Posterior cingulate gyrus (tissue), 11 donors: ENCODE data around the gene C16orf95.

Experiments used
- DNase-seq, 10 donors: peaks; one replicate each; pipeline versions ENCODE4 v3.0.0 to v3.0.0-alpha.2; 2020 to 2021; ENCODE audit warnings: mixed read lengths in 3 of 10
- intact Hi-C: fragments of 100-400 bp; cut with DNase I; formaldehyde crosslinking; loops from one replicate; pipeline ENCODE4 v1.15.1; 2023

The C16orf95 gene

GRCh38 chr16:87333581-87334331 lies 16.6 kb upstream of the C16orf95 start:
- peak in 3 of 10 donors; percentile 52 to 79 (median 79) for DNase-seq
- intact Hi-C loops, result no loop called here

DNA sequence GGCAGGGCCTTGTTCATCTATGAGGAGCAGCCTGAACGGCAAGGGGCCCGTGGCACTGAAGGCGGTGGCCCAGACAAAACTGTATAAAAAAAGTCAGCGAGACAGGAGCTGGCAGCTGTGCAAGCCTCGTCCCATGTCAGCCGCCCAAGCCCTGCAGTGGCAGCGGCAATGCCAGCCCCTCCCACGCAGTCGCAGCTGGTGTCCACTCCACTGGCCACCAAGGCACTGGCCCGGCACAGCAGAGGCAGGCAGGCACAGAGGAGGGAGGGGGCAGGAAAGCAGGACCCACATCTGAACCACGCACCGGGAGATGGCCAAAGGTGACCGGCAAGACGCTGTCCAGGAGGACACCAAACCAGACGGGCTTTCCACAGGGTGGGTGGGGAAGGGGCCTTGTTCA lies 15.9 kb upstream of the C16orf95 start:
- DNase-seq, result peak; percentile 54 to 96 (median 66)
- intact Hi-C loops, result no loop called here

GRCh38 chr16:87332150-87332549 lies 15.0 kb upstream of the C16orf95 start:
- intact Hi-C loops, result no loop called here
- peak in 3 of 10 donors; percentile 39 to 65 (median 49) for DNase-seq

DNA sequence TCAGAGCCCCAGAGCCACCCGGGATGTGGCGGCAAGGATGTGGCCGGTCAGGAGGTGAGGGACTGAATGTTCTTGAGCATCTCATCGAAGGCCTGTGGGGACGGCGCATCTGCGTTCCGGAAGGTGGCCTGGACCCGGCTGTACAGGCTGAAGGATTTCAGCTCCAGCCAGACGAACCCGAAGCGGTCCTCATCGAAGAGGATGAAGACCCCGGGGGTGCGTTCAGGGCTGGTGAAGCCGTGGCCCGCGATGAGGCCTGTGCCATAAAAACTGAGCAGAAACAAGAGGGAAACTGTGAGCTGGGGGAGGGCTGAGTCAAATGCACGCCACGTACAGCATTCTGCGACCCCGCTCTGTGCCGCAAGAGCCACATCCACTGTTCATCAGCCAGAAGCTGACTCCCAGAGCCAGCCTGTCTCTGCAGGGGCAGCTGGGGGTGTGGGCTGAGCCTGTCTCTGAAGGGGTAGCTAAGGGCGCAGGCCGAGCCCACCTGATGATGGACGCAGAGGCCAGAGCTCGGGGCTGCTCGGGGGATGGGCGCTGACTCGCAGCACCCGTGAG lies 14.1 kb upstream of the C16orf95 start:
- intact Hi-C loops, result no loop called here

DNA sequence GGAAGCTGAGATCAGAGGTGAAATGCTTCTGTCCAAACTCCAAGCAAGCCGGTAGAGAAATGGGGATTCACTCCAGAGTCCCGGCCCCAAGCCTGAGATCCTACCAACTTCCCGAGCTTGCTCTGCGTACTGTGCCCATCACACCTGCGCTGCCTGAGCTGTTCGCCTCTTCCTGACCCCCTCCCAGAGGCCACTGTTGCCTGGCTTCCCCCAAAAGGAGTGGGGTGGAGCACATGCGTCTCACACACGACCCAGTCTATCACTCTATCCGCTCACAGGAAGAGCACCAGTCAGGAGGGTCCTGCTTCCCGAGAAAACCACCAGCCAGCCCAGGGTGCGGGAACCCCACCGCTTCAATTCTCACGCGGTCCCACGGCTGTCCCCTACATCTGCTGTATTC lies 13.5 kb upstream of the C16orf95 start:
- intact Hi-C loops, result no loop called here
- peak in 3 of 10 donors; percentile 42 to 75 (median 69) for DNase-seq

More for the DNA sequence above, 14.1 kb upstream of the C16orf95 start:
- DNase-seq, result peak in 3 of 10 donors; percentile 58 to 72 (median 61)

- DNase-seq, result peak in 3 of 10 donors; percentile 28 to 58 (median 56)
- intact Hi-C loops, result no loop called here
Observed at GRCh38 chr16:87330257-87330624, 13.0 kb upstream of the C16orf95 start.

GRCh38 chr16:87329436-87330256 lies 12.5 kb upstream of the C16orf95 start:
- intact Hi-C loops, result no loop called here
- DNase-seq, result peak in 3 of 10 donors; percentile 52 to 70 (median 66)

DNA sequence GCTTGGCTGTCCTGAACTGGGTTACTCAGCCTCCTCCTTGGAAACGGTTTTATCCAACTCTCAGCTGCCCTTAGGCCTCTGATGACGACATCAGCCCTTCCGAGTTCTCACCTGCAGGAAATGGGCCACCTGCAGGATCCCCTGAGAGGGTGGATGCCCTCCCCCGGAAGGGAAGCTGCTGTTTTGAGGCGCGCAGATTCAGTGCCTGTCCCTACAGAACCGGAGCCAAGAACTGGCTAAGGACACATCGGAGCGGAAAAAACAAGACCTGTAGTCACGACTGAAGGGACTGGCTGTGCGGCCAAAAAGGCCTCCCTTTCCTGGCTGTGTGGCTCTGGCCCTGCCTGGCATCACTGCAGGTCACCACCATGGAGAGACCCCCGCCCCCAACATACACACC lies 11.7 kb upstream of the C16orf95 start:
- DNase-seq, result peak in 3 of 10 donors; percentile 69 to 77 (median 73)
- intact Hi-C loops, result no loop called here

DNA sequence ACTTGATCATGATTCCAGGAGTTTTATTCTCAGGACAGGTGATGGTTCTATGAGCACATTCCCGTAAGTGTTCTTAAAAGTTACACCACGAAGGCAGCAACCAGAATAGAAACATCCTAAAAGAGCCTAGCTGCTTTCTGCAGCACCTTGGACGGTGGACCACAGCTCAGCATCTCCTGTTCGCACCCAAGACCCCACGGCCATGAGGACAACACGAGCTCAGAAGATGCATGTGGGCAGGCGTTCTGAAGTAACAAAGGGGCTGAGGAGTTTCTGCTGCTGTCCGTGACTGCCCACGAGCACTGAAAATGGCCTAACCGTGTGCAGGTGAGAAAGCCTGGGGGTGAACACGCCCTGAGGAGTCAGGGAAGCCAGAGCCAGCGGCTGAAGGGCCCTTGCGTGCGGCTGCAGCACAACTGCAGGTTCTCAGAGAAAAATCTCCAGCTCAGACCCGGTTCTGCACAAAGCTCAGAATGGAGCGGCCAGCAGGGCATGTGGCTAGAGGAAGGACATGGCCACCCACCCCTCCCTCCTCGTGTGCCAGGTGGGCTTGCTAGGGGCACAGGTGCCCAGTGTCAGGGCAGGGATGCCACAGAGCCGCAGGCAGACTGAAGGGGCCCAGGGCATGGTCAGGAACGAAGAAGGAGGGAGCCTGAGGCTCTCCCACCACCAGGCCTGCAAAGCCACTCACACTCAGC lies 10.8 kb upstream of the C16orf95 start:
- peak in 2 of 10 donors; percentile 57 to 65 for DNase-seq
- intact Hi-C loops, result no loop called here

- peak in 5 of 10 donors; percentile 56 to 90 (median 85) for DNase-seq
- intact Hi-C loops, result no loop called here
Observed at GRCh38 chr16:87326151-87326571, 9.0 kb upstream of the C16orf95 start.

GRCh38 chr16:87325423-87325858 lies 8.2 kb upstream of the C16orf95 start:
- peak in 2 of 10 donors; percentile 57 to 70 for DNase-seq
- intact Hi-C loops, result no loop called here

- intact Hi-C loops, result loop anchor here (5.0 kb wide), 1 partner anchor 58 kb away; the partner anchor contains the start of gene FBXO31
- DNase-seq, result peak in 7 of 10 donors; percentile 39 to 89 (median 56)
Observed at GRCh38 chr16:87324411-87325275, 7.5 kb upstream of the C16orf95 start.

DNA sequence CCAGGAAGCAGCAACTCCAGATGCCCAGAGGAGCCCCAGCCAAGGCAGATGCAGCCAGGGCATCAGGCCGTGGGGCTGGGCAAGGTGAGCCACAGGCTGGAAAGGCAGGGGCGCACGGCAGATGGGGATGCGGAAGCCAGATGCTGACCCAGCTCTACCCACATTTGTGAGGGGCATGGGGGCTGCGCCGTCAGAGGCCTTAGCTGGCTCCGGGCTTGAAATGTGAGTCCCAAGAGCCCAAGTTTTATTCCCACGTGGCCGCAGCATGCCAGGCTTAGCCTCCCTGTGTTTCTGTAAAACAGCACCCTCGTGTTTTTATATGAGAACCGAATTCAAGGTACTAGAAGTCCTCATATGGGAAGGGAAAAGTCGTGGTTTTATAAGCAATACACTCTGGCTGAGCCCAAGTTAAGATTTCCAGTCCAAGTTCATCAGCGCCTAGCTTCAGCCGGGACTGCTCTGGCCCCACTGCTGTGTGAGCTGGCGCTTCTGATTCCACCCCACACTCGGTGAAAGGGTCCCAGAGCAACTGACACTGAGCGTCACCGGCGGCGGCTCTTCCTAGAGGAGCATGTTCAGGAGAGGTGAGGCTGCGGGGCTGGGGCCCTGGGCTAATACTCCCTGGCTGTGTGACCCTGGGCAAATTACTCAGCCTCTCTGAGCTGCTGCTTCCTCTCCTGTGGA lies 6.7 kb upstream of the C16orf95 start:
- intact Hi-C loops, result loop anchor here (5.0 kb wide), 1 partner anchor 58 kb away; the partner anchor contains the start of gene FBXO31
- peak in 1 of 10 donors; percentile 79 for DNase-seq

GRCh38 chr16:87322833-87323726 lies 5.9 kb upstream of the C16orf95 start:
- peak in 3 of 10 donors; percentile 49 to 79 (median 70) for DNase-seq
- intact Hi-C loops, result loop anchor here (5.0 kb wide), 1 partner anchor 59 kb away; the partner anchor contains the start of gene FBXO31

DNA sequence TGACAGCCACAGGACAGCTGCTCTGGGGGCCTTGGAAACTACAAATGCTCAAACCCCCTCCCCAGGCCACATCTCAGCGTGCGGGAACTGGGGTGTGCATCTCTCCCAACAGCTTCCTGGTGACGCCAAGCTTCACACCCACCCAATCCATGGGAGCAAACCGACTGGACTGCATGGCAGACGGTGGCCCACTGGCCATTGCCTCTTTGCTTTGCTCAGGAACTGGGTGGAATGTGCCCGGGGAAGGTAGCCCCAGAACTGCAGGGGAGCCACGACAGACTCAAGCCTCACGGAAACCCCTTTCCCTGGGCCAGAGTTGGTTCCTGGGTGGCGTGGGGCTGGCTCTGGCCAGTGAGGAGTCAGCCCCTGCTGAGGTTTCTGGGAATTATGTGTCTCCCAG lies 5.2 kb upstream of the C16orf95 start:
- peak in 2 of 10 donors; percentile 40 to 67 for DNase-seq
- intact Hi-C loops, result loop anchor here (5.0 kb wide), 1 partner anchor 60 kb away; the partner anchor contains the start of gene FBXO31

DNA sequence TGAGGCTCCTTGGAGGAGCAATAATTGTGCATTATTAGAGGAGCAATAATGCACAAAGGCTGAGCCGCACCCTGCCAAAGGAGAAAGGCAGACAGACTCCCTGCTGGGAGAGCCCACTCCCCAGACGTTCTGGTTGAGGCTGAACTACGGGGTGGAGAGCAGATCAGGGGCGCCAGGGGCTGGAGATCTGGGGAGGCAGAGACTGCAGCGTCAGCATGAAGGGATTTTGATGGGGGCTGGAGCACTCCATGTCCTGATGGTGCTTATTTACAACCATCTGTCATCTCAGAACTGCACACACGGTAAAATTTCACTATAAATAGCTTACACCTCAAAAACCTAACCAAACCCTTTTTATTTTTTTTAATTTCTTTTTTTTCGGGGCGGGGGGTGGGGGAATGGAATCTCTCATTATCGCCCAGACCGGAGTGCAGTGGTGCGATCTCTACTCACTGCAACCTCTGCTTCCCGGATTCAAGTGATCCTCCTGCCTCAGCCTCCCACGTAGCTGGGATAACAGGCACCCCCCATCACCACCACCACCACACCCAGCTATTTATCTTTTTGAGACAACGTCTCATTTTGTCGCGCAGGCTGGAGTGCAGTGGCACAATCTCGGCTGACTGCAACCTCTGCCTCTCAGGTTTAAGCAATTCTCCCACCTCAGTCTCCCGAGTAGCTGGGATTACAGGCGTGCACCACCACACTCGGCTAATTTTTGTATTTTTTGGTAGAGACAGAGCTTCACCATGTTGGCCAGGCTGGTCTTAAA lies 4.3 kb upstream of the C16orf95 start:
- DNase-seq, result peak in 2 of 10 donors; percentile 51 to 73
- intact Hi-C loops, result loop anchor here (5.0 kb wide), 1 partner anchor 61 kb away; the partner anchor contains the start of gene FBXO31
